H1 (cell line): Measurements from ENCODE around the gene BAIAP2. TPM values are rescaled to one million over a fixed set of nuclear protein-coding genes. Genes with fewer than 3 reads are reported as not detected.
"Not testable (repeated sequence)": the region's sequence is repeated elsewhere in the genome, so short reads cannot be mapped to it uniquely, and the experiment has no call there.

ENCODE experiments used
- CTCF ChIA-PET: fragments of 300-600 bp; sonication (Branson Sonifier 250); formaldehyde crosslinking; loops from one replicate; lab custom pipeline; 2021; ENCODE audit not compliant: partially characterized antibody; lab: Charles Lee
- POLR2A ChIA-PET: fragments of 300-600 bp; sonication (Branson Sonifier 250); formaldehyde crosslinking; loops from one replicate; lab custom pipeline; 2021; ENCODE audit warnings: inconsistent platforms; ENCODE audit not compliant: partially characterized antibody; lab: Charles Lee
- DNase-seq, 2 experiments: peaks; one replicate each; pipeline versions ENCODE4 v3.0.0 to v3.0.0-alpha.2; 2010 to 2022; ENCODE audit warnings: low spot score in 2 of 2, low read depth in 1 of 2, mixed read lengths in 1 of 2
- FAIRE-seq: peaks from 2 replicates; lab custom pipeline; 2011; peaks lifted over from hg19 to GRCh38; lab: Jason Lieb, UNC
- H2AFZ ChIP-seq: 2 replicates; pipeline ENCODE4 v1.8.1; 2012; ENCODE audit warnings: low read length, inconsistent platforms
- H2AK5ac ChIP-seq: 2 replicates; pipeline ENCODE4 v1.6.1; 2013; ENCODE audit warnings: low read depth, low read length
- H2BK120ac ChIP-seq: replicated peaks from 2 replicates; pipeline ENCODE3; 2013; ENCODE audit warnings: low read depth, low read length, inconsistent platforms
- H2BK12ac ChIP-seq: 2 replicates; pipeline ENCODE4 v1.6.1; 2013; ENCODE audit warnings: low read depth, low read length
- H2BK15ac ChIP-seq: 2 replicates; pipeline ENCODE4 v1.6.1; 2013; ENCODE audit warnings: low read length
- H2BK20ac ChIP-seq: 2 replicates; pipeline ENCODE4 v1.6.1; 2013; ENCODE audit warnings: low read length
- H2BK5ac ChIP-seq: 2 replicates; pipeline ENCODE4 v1.6.1; 2013; ENCODE audit warnings: low read depth, low read length
- H3K14ac ChIP-seq: 2 replicates; pipeline ENCODE4 v1.6.1; 2013; ENCODE audit warnings: inconsistent platforms; ENCODE audit not compliant: insufficient read length
- H3K18ac ChIP-seq: 2 replicates; pipeline ENCODE4 v1.6.1; 2013; ENCODE audit warnings: low read length; ENCODE audit errors: extremely low read depth
- H3K23ac ChIP-seq: 2 replicates; pipeline ENCODE4 v1.6.1; 2013; ENCODE audit warnings: inconsistent platforms; ENCODE audit not compliant: insufficient read length
- H3K23me2 ChIP-seq: 2 replicates; pipeline ENCODE4 v1.6.1; 2013; ENCODE audit warnings: low read depth, low read length
- H3K27ac ChIP-seq: 2 replicates; pipeline ENCODE4 v1.6.1; 2011; ENCODE audit warnings: low read depth, low read length, inconsistent platforms
- H3K27me3 ChIP-seq, 4 experiments: replicated peaks in 1 of 4; 1 replicate in 1 of 4; 2 replicates in 3 of 4; pipeline versions ENCODE4 v1.6.1 to v1.8.1; 2011 to 2013; ENCODE audit warnings: low read length in 3 of 4, mild to moderate bottlenecking in 3 of 4, inconsistent platforms in 2 of 4, mixed read lengths in 2 of 4, moderate library complexity in 1 of 4; ENCODE audit not compliant: control insufficient read depth in 3 of 4, insufficient read depth in 3 of 4; ENCODE audit errors: extremely low read depth in 1 of 4
- H3K36me3 ChIP-seq, 4 experiments: 2 replicates each; pipeline versions ENCODE4 v1.6.1 to v1.8.1; 2011 to 2013; ENCODE audit warnings: mild to moderate bottlenecking in 4 of 4, low read length in 3 of 4, moderate library complexity in 2 of 4, control low read depth in 1 of 4, inconsistent platforms in 1 of 4; ENCODE audit not compliant: insufficient read depth in 4 of 4, control insufficient read depth in 2 of 4
- H3K4ac ChIP-seq: replicated peaks from 2 replicates; pipeline ENCODE3; 2013; ENCODE audit warnings: low read length, low read depth, mixed read lengths, inconsistent platforms; ENCODE audit not compliant: insufficient read length
- H3K4me1 ChIP-seq, 4 experiments: replicated peaks in 1 of 4; 1 replicate in 1 of 4; 2 replicates in 3 of 4; pipeline versions ENCODE4 v1.6.1 to v1.8.1; 2011 to 2013; ENCODE audit warnings: low read length in 3 of 4, inconsistent platforms in 2 of 4, mixed read lengths in 1 of 4; ENCODE audit not compliant: insufficient read depth in 4 of 4, control insufficient read depth in 3 of 4
- H3K4me2 ChIP-seq, 2 experiments: 2 replicates each; pipeline versions ENCODE4 v1.6.1 to v1.8.1; 2011 to 2013; ENCODE audit warnings: low read depth in 2 of 2, low read length in 2 of 2, control low read depth in 1 of 2, inconsistent platforms in 1 of 2, mild to moderate bottlenecking in 1 of 2; ENCODE audit not compliant: insufficient read depth in 1 of 2
- H3K4me3 ChIP-seq, 4 experiments: fragments of 200-600, 300-600 bp in 1 of 4; sonication (generic), shearing (Covaris generic), sonication (Bioruptor Twin) in 1 of 4; 2 replicates each; pipeline versions ENCODE4 v1.5.1 to v1.8.1; 2011 to 2016; ENCODE audit warnings: low read length in 4 of 4, low read depth in 3 of 4, control low read depth in 2 of 4, inconsistent platforms in 2 of 4, mild to moderate bottlenecking in 2 of 4, mixed read lengths in 1 of 4, moderate library complexity in 1 of 4; ENCODE audit not compliant: insufficient read depth in 2 of 4; ENCODE audit errors: extremely low read depth in 1 of 4
- H3K56ac ChIP-seq: replicated peaks from 2 replicates; pipeline ENCODE3; 2013; ENCODE audit warnings: low read depth, mild to moderate bottlenecking, mixed read lengths, low read length, inconsistent platforms; ENCODE audit not compliant: insufficient read length
- H3K79me1 ChIP-seq: 2 replicates; pipeline ENCODE4 v1.6.1; 2013; ENCODE audit warnings: low read depth, low read length, control low read depth
- H3K79me2 ChIP-seq, 2 experiments: 2 replicates each; pipeline versions ENCODE4 v1.6.1 to v1.8.1; 2012 to 2013; ENCODE audit warnings: low read length in 2 of 2, mild to moderate bottlenecking in 2 of 2, inconsistent platforms in 1 of 2; ENCODE audit not compliant: insufficient read depth in 2 of 2, control insufficient read depth in 1 of 2
- H3K9ac ChIP-seq, 4 experiments: replicated peaks in 1 of 4; 1 replicate in 1 of 4; 2 replicates in 3 of 4; pipeline versions ENCODE4 v1.6.1 to v1.8.1; 2011 to 2013; ENCODE audit warnings: low read depth in 3 of 4, low read length in 3 of 4, control low read depth in 2 of 4, mild to moderate bottlenecking in 2 of 4, moderate library complexity in 2 of 4, inconsistent platforms in 1 of 4; ENCODE audit errors: extremely low read depth in 1 of 4
- H3K9me3 ChIP-seq, 2 experiments: 2 replicates each; pipeline versions ENCODE4 v1.6.1 to v1.8.1; 2012 to 2013; ENCODE audit warnings: mild to moderate bottlenecking in 2 of 2, moderate library complexity in 2 of 2, control low read depth in 1 of 2, inconsistent platforms in 1 of 2, low read depth in 1 of 2, low read length in 1 of 2, mixed read lengths in 1 of 2; ENCODE audit not compliant: insufficient read depth in 2 of 2
- H4K20me1 ChIP-seq, 2 experiments: replicated peaks in 1 of 2; 2 replicates each; pipeline versions ENCODE3 to v1.8.1; 2011 to 2013; ENCODE audit warnings: inconsistent platforms in 2 of 2, low read length in 2 of 2, mild to moderate bottlenecking in 1 of 2; ENCODE audit not compliant: insufficient read depth in 2 of 2, control insufficient read depth in 1 of 2
- H4K5ac ChIP-seq: 2 replicates; pipeline ENCODE4 v1.6.1; 2013; ENCODE audit warnings: low read length, low read depth, mixed read lengths, inconsistent platforms; ENCODE audit not compliant: insufficient read length
- H4K8ac ChIP-seq: 2 replicates; pipeline ENCODE4 v1.8.0; 2013; ENCODE audit warnings: mild to moderate bottlenecking, moderate library complexity, low read length, inconsistent platforms; ENCODE audit not compliant: insufficient read depth; ENCODE audit errors: extremely low read depth
- H4K91ac ChIP-seq: replicated peaks from 2 replicates; pipeline ENCODE3; 2013; ENCODE audit warnings: low read length, mixed read lengths, inconsistent platforms; ENCODE audit not compliant: insufficient read length
- ATF2 ChIP-seq: IDR thresholded peaks from 2 replicates; pipeline ENCODE4 v1.6.1; 2012; ENCODE audit warnings: low read length, inconsistent platforms
- CHD2 ChIP-seq: IDR thresholded peaks from 2 replicates; pipeline ENCODE4 v1.6.1; 2012; ENCODE audit warnings: low read length, improper control_type of control experiment
- GTF2F1 ChIP-seq: IDR thresholded peaks from 2 replicates; pipeline ENCODE4 v1.6.1; 2012; ENCODE audit warnings: low read depth, low read length, improper control_type of control experiment, borderline replicate concordance
- MAX ChIP-seq: IDR thresholded peaks from 2 replicates; pipeline ENCODE4 v1.6.1; 2012; ENCODE audit warnings: inconsistent platforms
- PHF8 ChIP-seq: fragments of 200-600 bp; sonication (generic); conservative IDR thresholded peaks from 2 replicates; pipeline ENCODE4 v1.7.1; 2012; ENCODE audit warnings: low read depth, mild to moderate bottlenecking, inconsistent platforms, low read length, moderate library complexity
- WGBS, 2 experiments: shearing (Covaris generic) in 1 of 2; methylation state at CpG; one replicate each; pipeline versions ENCODE4 v1.1.6 to v1.1.7; 2013 to 2015; ENCODE audit warnings: low lambda C conversion rate in 2 of 2, mixed read lengths in 2 of 2, inconsistent platforms in 1 of 2, low coverage in 1 of 2, missing lambda C conversion rate in 1 of 2; ENCODE audit not compliant: insufficient replicate concordance in 2 of 2, insufficient coverage in 1 of 2, insufficient read length in 1 of 2; ENCODE audit errors: extremely low coverage in 1 of 2, missing lambda C conversion rate in 1 of 2; 5-methylcytosine and 5-hydroxymethylcytosine counted together
- polyA plus RNA-seq, 7 experiments: library from polyadenylated mRNA; depleted of rRNA in 3 of 7; stranded (reverse) in 5 of 7; unstranded in 2 of 7; fragments of >200 nt in 5 of 7; fragments of 200-250 nt in 2 of 7; gene quantifications; 1 replicate in 5 of 7; 2 replicates in 1 of 7; 4 replicates in 1 of 7; pipeline versions ENCODE4 v1.2.1 to v1.2.3, GENCODE V29; 2011 to 2013; ENCODE audit warnings: missing spikeins in 2 of 7, mixed read lengths in 2 of 7
- total RNA-seq: library from RNA; stranded (reverse); fragmentation: NEBNext Ultra II Directional; extraction: Animal tissue kit (Norgen Biotek cat#: 25700); gene quantifications from 2 replicates; pipeline ENCODE4 v1.2.1, GENCODE V29; 2021

The BAIAP2 gene
- total and polyA plus RNA-seq, 2 of the 8 experiments (the other 6 are each of a cell fraction or from before 2014, with no cell fraction given), result 10.0 to 22.8 TPM

DNA sequence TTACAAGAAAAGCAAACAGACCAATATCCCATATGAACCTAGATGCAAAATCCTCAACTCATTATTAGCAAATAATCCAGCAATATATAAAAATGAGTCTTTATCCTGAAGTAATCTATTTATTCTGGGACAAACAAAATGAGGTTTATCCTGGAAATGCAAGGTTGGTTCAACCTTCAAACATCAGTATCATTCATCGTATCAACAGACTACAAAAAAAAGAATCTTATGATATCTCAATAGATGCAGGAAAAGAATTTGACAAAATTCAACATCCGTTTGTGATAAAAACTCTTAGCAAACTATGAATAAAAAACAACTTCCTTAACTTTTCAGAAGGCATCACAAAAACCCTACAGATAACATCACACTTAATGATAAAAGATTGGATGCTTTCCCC is 18.4 kb upstream of the BAIAP2 start (continued):
- TF ChIP-seq ATF2, result no peak
- no peak for TF ChIP-seq PHF8
- no peak for TF ChIP-seq GTF2F1
- TF ChIP-seq CHD2, result no peak
- TF ChIP-seq MAX, result no peak

DNA sequence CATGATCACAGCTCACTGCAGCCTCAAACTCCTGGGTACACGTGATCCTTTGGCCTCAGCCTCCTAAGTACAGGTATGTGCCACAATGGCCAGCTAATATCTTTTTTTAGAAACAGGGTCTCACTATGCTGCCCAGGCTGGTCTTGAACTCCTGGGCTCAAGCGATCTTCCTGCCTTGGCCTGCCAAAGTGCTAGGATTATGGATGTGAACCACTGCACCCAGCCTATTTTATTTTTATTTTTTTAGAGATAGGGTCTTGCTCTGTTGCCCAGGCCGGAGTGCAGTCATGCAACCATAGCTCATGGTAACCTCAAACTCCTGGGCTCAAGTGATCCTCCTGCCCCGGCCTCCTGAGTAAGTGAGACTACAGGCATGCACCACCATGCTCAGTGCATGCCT is 17.6 kb upstream of the BAIAP2 start:
- H2BK12ac ChIP-seq, H3K9me3 ChIP-seq, H3K36me3 ChIP-seq, H3K56ac ChIP-seq, H2BK120ac ChIP-seq, H3K14ac ChIP-seq, H2BK20ac ChIP-seq, H3K27me3 ChIP-seq, H4K91ac ChIP-seq, H3K4ac ChIP-seq, H3K9ac ChIP-seq, H4K20me1 ChIP-seq, H3K4me3 ChIP-seq, FAIRE-seq, DNase-seq, H4K8ac ChIP-seq, H3K23ac ChIP-seq, H3K79me2 ChIP-seq, H2BK5ac ChIP-seq, H3K18ac ChIP-seq, H2AFZ ChIP-seq, H3K23me2 ChIP-seq, H3K27ac ChIP-seq, H4K5ac ChIP-seq, H2AK5ac ChIP-seq, H2BK15ac ChIP-seq, H3K4me2 ChIP-seq, H3K4me1 ChIP-seq, H3K79me1 ChIP-seq: not testable (repeated sequence)
- ChIA-PET POLR2A (interaction anchor here (1.0 kb wide), 1 partner anchor 18 kb away, joined by 5 read pairs; the partner anchor contains the start of gene BAIAP2), CTCF (interaction anchor here (0.7 to 12.9 kb wide), 4 partner anchors 16 to 590 kb away, joined by 4 to 110 read pairs (median 5); no protein-coding TSS in a partner anchor)
- 79% methylated on average over 4 of the region's 4 CpGs; no CpG with 5 or more reads in 1 of the 2 experiments for WGBS, 2 experiments
